ENCODE results near the gene GATA2.

GRCh38 chr3:128463771-128464170, 29.2 kb downstream of the GATA2 start:
- no peak for TF ChIP-seq CTCF (IDR thresholded peaks at IDR 0.05; ENCODE audit: insufficient read depth, low read length, poor library complexity, severe bottlenecking)
- no peak for TF ChIP-seq EZH2phosphoT487 (conservative IDR thresholded peaks at IDR 0.05; ENCODE audit: low read length)

Measured in SU-DHL-6 (cell line).